Glutamatergic neuron (in vitro differentiated cells): Measurements from ENCODE around the gene PTPN4. TPM values are rescaled to one million over a fixed set of nuclear protein-coding genes. Genes with fewer than 3 reads are reported as not detected.
A peak's percentile ranks its signal among the peaks of the same experiment; 100 is the strongest.

Source experiments
- DNase-seq: peaks from one replicate; pipeline ENCODE4 v3.0.0; 2022
- H3K27ac Mint-ChIP-seq: one replicate; pipeline ENCODE4 v1.8.0; 2020; ENCODE audit warnings: mild to moderate bottlenecking, mixed read lengths, inconsistent platforms; ENCODE audit not compliant: unreplicated experiment
- H3K27me3 Mint-ChIP-seq: one replicate; pipeline ENCODE4 v1.8.0; 2020; ENCODE audit warnings: mild to moderate bottlenecking, moderate library complexity, mixed read lengths, inconsistent platforms; ENCODE audit not compliant: unreplicated experiment
- H3K36me3 Mint-ChIP-seq: one replicate; pipeline ENCODE4 v1.8.0; 2020; ENCODE audit warnings: mild to moderate bottlenecking, mixed read lengths, inconsistent platforms; ENCODE audit not compliant: unreplicated experiment
- H3K4me1 Mint-ChIP-seq: one replicate; pipeline ENCODE4 v1.8.0; 2020; ENCODE audit warnings: mild to moderate bottlenecking, low read depth, mixed read lengths, inconsistent platforms; ENCODE audit not compliant: unreplicated experiment
- H3K4me3 Mint-ChIP-seq: one replicate; pipeline ENCODE4 v1.8.0; 2020; ENCODE audit warnings: mild to moderate bottlenecking, mixed read lengths, inconsistent platforms; ENCODE audit not compliant: unreplicated experiment
- H3K9me3 Mint-ChIP-seq: one replicate; pipeline ENCODE4 v1.8.0; 2020; ENCODE audit warnings: mild to moderate bottlenecking, moderate library complexity, mixed read lengths, inconsistent platforms; ENCODE audit not compliant: unreplicated experiment
- total RNA-seq: library from RNA; stranded (reverse); fragmentation: NEBNext Ultra II Directional; extraction: Animal tissue kit (Norgen Biotek cat#: 25700); gene quantifications from one replicate; pipeline ENCODE4 v1.2.1, GENCODE V29; 2021; ENCODE audit not compliant: unreplicated experiment
- TF ChIP-seq, protein P1 (sequence below): fragments of 200-600 bp; sonication (generic); IDR thresholded peaks from one replicate; pipeline ENCODE4 v1.5.0; 2021; ENCODE audit not compliant: partially characterized antibody, unreplicated experiment

PTPN4 gene
- total RNA-seq, 1 donor from 2014 or later, result 91.7 TPM

DNA sequence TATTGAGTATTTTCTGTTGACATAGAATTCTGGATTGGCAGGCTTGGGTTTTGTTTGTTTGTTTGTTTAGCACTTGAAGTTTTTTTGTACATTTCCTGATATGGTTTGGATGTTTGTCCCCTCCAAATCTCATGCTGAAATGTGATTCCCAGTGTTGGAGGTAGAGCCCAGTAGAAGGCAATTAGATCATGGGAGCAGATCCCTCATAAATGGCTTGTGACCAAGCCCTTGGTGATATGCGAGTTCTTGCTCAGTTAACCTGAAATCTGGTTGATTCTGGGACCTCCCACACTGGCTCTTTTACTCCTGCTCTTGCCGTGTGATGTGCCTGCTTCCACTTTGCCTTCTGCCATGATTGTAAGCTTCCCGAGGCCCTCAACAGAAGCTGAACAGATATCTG lies 98.0 kb downstream of the PTPN4 start:
- Mint-ChIP-seq H3K4me1 (peaks cover 30% of the 10 kb centered on the region), H3K4me3 (no peak overlapping the region), H3K9me3 (peaks cover 17% of the 10 kb centered on the region), H3K27me3 (peaks cover 7% of the 10 kb centered on the region), H3K27ac (peak overlapping the region; percentile 49), H3K36me3 (peaks cover 5% of the 10 kb centered on the region)
- DNase-seq, result no peak
- TF ChIP-seq, protein P1, sequence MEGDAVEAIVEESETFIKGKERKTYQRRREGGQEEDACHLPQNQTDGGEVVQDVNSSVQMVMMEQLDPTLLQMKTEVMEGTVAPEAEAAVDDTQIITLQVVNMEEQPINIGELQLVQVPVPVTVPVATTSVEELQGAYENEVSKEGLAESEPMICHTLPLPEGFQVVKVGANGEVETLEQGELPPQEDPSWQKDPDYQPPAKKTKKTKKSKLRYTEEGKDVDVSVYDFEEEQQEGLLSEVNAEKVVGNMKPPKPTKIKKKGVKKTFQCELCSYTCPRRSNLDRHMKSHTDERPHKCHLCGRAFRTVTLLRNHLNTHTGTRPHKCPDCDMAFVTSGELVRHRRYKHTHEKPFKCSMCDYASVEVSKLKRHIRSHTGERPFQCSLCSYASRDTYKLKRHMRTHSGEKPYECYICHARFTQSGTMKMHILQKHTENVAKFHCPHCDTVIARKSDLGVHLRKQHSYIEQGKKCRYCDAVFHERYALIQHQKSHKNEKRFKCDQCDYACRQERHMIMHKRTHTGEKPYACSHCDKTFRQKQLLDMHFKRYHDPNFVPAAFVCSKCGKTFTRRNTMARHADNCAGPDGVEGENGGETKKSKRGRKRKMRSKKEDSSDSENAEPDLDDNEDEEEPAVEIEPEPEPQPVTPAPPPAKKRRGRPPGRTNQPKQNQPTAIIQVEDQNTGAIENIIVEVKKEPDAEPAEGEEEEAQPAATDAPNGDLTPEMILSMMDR, result no peak

GRCh38 chr2:119859528-119859927 lies 99.8 kb downstream of the PTPN4 start:
- peaks cover 30% of the 10 kb centered on the region for H3K4me1 Mint-ChIP-seq
- peaks cover 12% of the 10 kb centered on the region for H3K9me3 Mint-ChIP-seq
- TF ChIP-seq, protein P1, result no peak
- H3K36me3 Mint-ChIP-seq, result no peaks in the 10 kb centered on the region
- no peak overlapping the region for H3K4me3 Mint-ChIP-seq
- no peak overlapping the region for H3K27ac Mint-ChIP-seq
- H3K27me3 Mint-ChIP-seq, result peaks cover 7% of the 10 kb centered on the region
- no peak for DNase-seq

DNA sequence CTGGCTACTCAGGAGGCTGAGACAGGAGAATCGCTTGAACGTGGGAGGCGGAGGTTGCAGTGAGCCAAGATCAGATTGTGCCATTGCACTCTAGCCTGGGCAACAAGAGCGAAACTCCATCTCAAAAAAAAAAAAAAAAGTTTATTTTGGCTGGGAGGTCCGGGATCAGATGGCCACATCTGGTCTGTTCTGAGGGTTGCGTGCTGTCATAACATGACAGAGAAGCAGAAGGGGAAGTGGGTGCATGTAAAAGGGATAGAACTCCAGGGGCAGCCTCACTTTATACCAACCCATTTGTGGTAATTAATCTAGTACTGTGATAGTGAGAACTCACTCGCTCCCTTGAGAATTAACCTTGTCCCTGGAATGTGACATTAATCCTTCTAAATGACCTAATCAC lies 101.2 kb downstream of the PTPN4 start:
- H3K4me1 Mint-ChIP-seq, result peaks cover 31% of the 10 kb centered on the region
- peak overlapping the region; percentile 85 for H3K27ac Mint-ChIP-seq
- H3K27me3 Mint-ChIP-seq, result peaks cover 7% of the 10 kb centered on the region
- no peak overlapping the region for H3K4me3 Mint-ChIP-seq
- TF ChIP-seq, protein P1, result no peak
- peaks cover 11% of the 10 kb centered on the region for H3K9me3 Mint-ChIP-seq
- DNase-seq, result peak; percentile 24
- H3K36me3 Mint-ChIP-seq, result no peaks in the 10 kb centered on the region

DNA sequence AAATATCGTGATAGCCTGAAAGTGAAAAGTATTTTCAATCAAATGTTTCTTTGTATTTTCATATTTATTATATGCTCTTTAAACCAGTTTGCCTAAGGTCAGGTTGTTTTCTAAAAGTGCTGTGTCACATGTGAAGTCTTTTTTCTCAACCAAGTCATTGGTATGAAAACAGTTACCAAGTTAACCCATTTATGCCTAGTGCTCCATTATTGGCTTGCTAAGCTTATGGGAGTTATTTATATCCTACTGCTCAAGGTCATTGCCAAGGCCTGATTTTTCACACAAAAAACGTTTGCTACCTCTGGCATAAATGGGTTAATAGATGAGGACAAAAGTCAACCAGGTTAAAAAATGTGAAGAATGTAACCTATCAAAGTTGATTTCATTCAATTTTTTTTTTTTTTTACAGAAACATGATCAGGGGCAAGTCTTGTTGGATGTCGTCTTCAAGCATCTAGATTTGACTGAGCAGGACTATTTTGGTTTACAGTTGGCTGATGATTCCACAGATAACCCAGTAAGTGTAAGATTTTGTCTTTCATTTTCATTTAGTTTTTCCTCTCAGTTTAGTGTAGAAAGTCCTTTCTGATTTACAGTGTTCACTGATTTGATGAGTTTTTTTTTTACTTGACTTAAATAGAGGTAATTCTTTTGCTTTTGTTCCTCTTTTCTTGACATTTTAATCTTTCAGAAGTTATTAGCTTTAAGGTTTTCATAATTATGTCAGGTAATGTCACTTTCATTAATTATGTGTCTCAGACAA lies 102.6 kb downstream of the PTPN4 start:
- DNase-seq, result no peak
- Mint-ChIP-seq H3K9me3 (peaks cover 10% of the 10 kb centered on the region), H3K27ac (no peak overlapping the region), H3K4me3 (no peak overlapping the region), H3K27me3 (peaks cover 7% of the 10 kb centered on the region), H3K36me3 (no peaks in the 10 kb centered on the region), H3K4me1 (peaks cover 30% of the 10 kb centered on the region)
- TF ChIP-seq, protein P1, result no peak

DNA sequence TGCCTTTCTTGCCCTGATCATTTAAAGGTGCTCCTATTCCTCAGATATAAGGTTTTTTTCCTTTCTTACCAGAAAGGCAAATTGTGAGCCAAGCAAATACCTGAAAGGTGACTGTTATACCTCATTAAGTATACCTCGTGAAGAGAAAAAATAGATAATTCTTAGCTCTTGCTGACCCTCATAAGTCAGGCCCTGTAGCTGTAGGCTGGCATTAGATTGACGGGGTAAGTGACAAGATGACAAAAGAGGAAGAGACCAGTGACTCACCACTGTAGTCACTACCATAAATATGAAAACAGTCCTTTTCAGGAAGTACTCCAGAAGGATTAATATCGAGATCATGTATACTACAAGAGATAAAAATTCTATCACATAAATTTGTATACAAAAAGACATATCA lies 104.6 kb downstream of the PTPN4 start:
- Mint-ChIP-seq H3K27me3 (peaks cover 7% of the 10 kb centered on the region), H3K36me3 (peaks cover 4% of the 10 kb centered on the region), H3K27ac (no peak overlapping the region), H3K4me1 (peaks cover 24% of the 10 kb centered on the region), H3K9me3 (peaks cover 10% of the 10 kb centered on the region), H3K4me3 (no peak overlapping the region)
- no peak for DNase-seq
- TF ChIP-seq, protein P1, result no peak
